Gastroesophageal sphincter (tissue), 3 donors: ENCODE results near the gene FXR1.

Source experiments
- EP300 ChIP-seq: sonication (generic); formaldehyde crosslinking; IDR thresholded peaks from one replicate; pipeline ENCODE4 v1.6.1; 2017; ENCODE audit warnings: antibody characterized with exemption, mild to moderate bottlenecking
- TF ChIP-seq, protein P1 (sequence below), 4 experiments: fragments of 200-600 bp in 2 of 4; fragments of 450-650 bp in 2 of 4; sonication (generic) in 1 of 4; IDR thresholded peaks; one replicate each; pipeline ENCODE4 v1.5.1; 2017 to 2019; ENCODE audit warnings: antibody characterized with exemption in 4 of 4, mild to moderate bottlenecking in 2 of 4, moderate library complexity in 2 of 4

DNA sequence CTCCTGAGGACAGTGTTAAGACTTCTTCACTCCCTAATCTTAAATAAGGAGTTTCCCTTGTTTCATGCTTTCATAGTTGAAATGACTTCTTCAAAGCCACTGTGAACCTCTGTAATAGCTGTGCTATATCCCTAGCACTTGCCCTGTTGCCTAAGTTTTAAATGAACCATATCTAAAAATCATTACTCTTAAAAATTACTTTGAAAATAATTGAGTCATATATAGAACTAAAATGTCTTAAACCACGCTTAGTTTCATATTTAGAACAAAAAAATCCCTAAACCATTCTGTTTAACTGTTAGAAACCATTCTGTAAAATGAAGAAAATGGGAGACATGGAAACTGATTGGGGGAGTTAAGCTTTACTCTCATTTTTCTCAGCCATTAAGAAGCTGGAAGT lies 47.2 kb downstream of the FXR1 start:
- no peak for TF ChIP-seq EP300
- TF ChIP-seq, protein P1, sequence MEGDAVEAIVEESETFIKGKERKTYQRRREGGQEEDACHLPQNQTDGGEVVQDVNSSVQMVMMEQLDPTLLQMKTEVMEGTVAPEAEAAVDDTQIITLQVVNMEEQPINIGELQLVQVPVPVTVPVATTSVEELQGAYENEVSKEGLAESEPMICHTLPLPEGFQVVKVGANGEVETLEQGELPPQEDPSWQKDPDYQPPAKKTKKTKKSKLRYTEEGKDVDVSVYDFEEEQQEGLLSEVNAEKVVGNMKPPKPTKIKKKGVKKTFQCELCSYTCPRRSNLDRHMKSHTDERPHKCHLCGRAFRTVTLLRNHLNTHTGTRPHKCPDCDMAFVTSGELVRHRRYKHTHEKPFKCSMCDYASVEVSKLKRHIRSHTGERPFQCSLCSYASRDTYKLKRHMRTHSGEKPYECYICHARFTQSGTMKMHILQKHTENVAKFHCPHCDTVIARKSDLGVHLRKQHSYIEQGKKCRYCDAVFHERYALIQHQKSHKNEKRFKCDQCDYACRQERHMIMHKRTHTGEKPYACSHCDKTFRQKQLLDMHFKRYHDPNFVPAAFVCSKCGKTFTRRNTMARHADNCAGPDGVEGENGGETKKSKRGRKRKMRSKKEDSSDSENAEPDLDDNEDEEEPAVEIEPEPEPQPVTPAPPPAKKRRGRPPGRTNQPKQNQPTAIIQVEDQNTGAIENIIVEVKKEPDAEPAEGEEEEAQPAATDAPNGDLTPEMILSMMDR (IDR thresholded peaks at IDR 0.05), result no peak
